Endothelial cell of umbilical vein (primary cell): ENCODE results near the gene SUGCT. TPM values are rescaled to one million over a fixed set of nuclear protein-coding genes. Genes with fewer than 3 reads are reported as not detected.

Experiments
- BruUV-seq: library from RNA; stranded (reverse); fragments of 400-500 nt; replicated peaks from 2 replicates; lab custom pipeline; 2021; lab: Mats Ljungman, UMichigan
- CTCF ChIA-PET: fragments of 300-600, 350-600 bp; sonication (Branson Sonifier 250); formaldehyde crosslinking; loops from one replicate; lab custom pipeline; 2021; ENCODE audit warnings: antibody characterized with exemption, inconsistent platforms; lab: Charles Lee
- POLR2A ChIA-PET: fragments of 300-600, 350-600 bp; sonication (Branson Sonifier 250); formaldehyde crosslinking; loops from one replicate; lab custom pipeline; 2021; ENCODE audit warnings: antibody characterized with exemption, inconsistent platforms; lab: Charles Lee
- DNase-seq: peaks from one replicate; pipeline ENCODE4 v3.0.0-alpha.2; 2011; ENCODE audit warnings: low read depth, low spot score
- FAIRE-seq: peaks from 2 replicates; lab custom pipeline; 2011; peaks lifted over from hg19 to GRCh38; lab: Jason Lieb, UNC
- H2AFZ ChIP-seq: 2 replicates; pipeline ENCODE4 v1.6.0; 2012; ENCODE audit warnings: low read depth, low read length, control low read depth, inconsistent platforms
- H3K27ac ChIP-seq: 2 replicates; pipeline ENCODE4 v1.5.1; 2011; ENCODE audit warnings: low read depth, mild to moderate bottlenecking, control low read depth, low read length, moderate library complexity; ENCODE audit not compliant: insufficient read depth
- H3K27me3 ChIP-seq, 2 experiments: 2 replicates each; pipeline versions ENCODE4 v1.6.0 to v1.6.1; 2011; ENCODE audit warnings: low read length in 2 of 2, mixed read lengths in 1 of 2; ENCODE audit not compliant: control insufficient read depth in 2 of 2, insufficient read depth in 2 of 2
- H3K36me3 ChIP-seq, 2 experiments: 2 replicates in 1 of 2; 3 replicates in 1 of 2; pipeline ENCODE4 v1.5.1; 2011; ENCODE audit warnings: low read length in 2 of 2, mild to moderate bottlenecking in 1 of 2, moderate library complexity in 1 of 2; ENCODE audit not compliant: control insufficient read depth in 2 of 2, insufficient read depth in 2 of 2; ENCODE audit errors: extremely low read depth in 1 of 2
- H3K4me1 ChIP-seq: 3 replicates; pipeline ENCODE4 v1.5.1; 2011; ENCODE audit warnings: mild to moderate bottlenecking, low read length; ENCODE audit not compliant: control insufficient read depth, insufficient read depth; ENCODE audit errors: extremely low read depth
- H3K4me2 ChIP-seq: 2 replicates; pipeline ENCODE4 v1.6.1; 2011; ENCODE audit warnings: low read length, control low read depth, mixed read lengths; ENCODE audit not compliant: insufficient read depth
- H3K4me3 ChIP-seq, 3 experiments: fragments of 200-600 bp in 1 of 3; sonication (generic), shearing (Covaris generic) in 1 of 3; replicated peaks in 1 of 3; 2 replicates each; pipeline ENCODE4 v1.5.1; 2011 to 2016; ENCODE audit warnings: control low read depth in 3 of 3, low read length in 3 of 3, mild to moderate bottlenecking in 2 of 3, inconsistent platforms in 1 of 3, low read depth in 1 of 3, moderate library complexity in 1 of 3; ENCODE audit not compliant: insufficient read depth in 1 of 3
- H3K79me2 ChIP-seq: 2 replicates; pipeline ENCODE4 v1.6.0; 2012; ENCODE audit warnings: low read length, inconsistent platforms; ENCODE audit not compliant: control insufficient read depth, insufficient read depth
- H3K9ac ChIP-seq: replicated peaks from 2 replicates; pipeline ENCODE3; 2011; ENCODE audit warnings: low read length, control low read depth; ENCODE audit not compliant: insufficient read depth; ENCODE audit errors: extremely low read depth
- H3K9me1 ChIP-seq: replicated peaks from 3 replicates; pipeline ENCODE4 v1.6.0; 2011; ENCODE audit warnings: mild to moderate bottlenecking, low read length; ENCODE audit not compliant: control insufficient read depth, insufficient read depth; ENCODE audit errors: extremely low read depth
- H3K9me3 ChIP-seq: replicated peaks from 2 replicates; pipeline ENCODE4 v1.5.1; 2012; ENCODE audit warnings: low read length, inconsistent platforms; ENCODE audit not compliant: control insufficient read depth, insufficient read depth
- H4K20me1 ChIP-seq: replicated peaks from 2 replicates; pipeline ENCODE3; 2011; ENCODE audit warnings: mild to moderate bottlenecking, low read length; ENCODE audit not compliant: control insufficient read depth, insufficient read depth; ENCODE audit errors: extremely low read depth
- EZH2 ChIP-seq: IDR thresholded peaks from 2 replicates; pipeline ENCODE4 v1.6.1; 2012; ENCODE audit warnings: borderline replicate concordance, low read depth, mild to moderate bottlenecking, moderate library complexity, low read length, inconsistent platforms; ENCODE audit not compliant: severe bottlenecking
- FOS ChIP-seq: IDR thresholded peaks from 2 replicates; pipeline ENCODE4 v1.6.1; 2011; ENCODE audit warnings: mild to moderate bottlenecking, low read length, moderate library complexity, borderline replicate concordance; ENCODE audit not compliant: insufficient read depth
- JUN ChIP-seq: IDR thresholded peaks from 2 replicates; pipeline ENCODE4 v1.6.1; 2011; ENCODE audit warnings: borderline replicate concordance, low read depth; ENCODE audit not compliant: insufficient read length, insufficient read depth
- MYC ChIP-seq: IDR thresholded peaks from one replicate; pipeline ENCODE4 v1.6.1; 2011; ENCODE audit warnings: mild to moderate bottlenecking, low read depth, low read length
- POLR2A ChIP-seq: IDR thresholded peaks from 2 replicates; pipeline ENCODE4 v1.6.1; 2012; ENCODE audit warnings: low read depth, mild to moderate bottlenecking, control low read depth, low read length
- POLR2AphosphoS5 ChIP-seq: IDR thresholded peaks from 2 replicates; pipeline ENCODE4 v1.6.1; 2012; ENCODE audit warnings: low read depth, mild to moderate bottlenecking, control low read depth, low read length, moderate library complexity; ENCODE audit not compliant: insufficient read depth
- dilution Hi-C: fragments of 300-500 bp; cut with MboI; formaldehyde crosslinking; loops from one replicate; pipeline ENCODE4 v1.15.0; 2019; ENCODE audit warnings: low sequenced_read_pairs; ENCODE audit not compliant: extremely low pct_ligation_motif_present
- intact Hi-C: fragments of 100-400 bp; cut with micrococcal nuclease; formaldehyde crosslinking; loops from one replicate; pipeline ENCODE4 v1.10.0; 2022
- polyA plus RNA-seq, 4 experiments: library from polyadenylated mRNA; depleted of rRNA in 3 of 4; stranded (reverse) in 3 of 4; unstranded in 1 of 4; fragments of >200 nt; gene quantifications; 2 replicates each; pipeline versions ENCODE4 v1.2.1 to v1.2.3, GENCODE V29; 2011 to 2012; ENCODE audit warnings: missing spikeins in 1 of 4
- total RNA-seq: library from RNA; stranded (reverse); gene quantifications from 2 replicates; pipeline ENCODE4 v1.2.3, GENCODE V29; 2021
- TF ChIP-seq, protein P1 (sequence below), 2 donors: IDR thresholded peaks; 1 replicate in 1 of 2; 2 replicates in 1 of 2; pipeline ENCODE4 v1.5.1; 2011; ENCODE audit warnings: low read length in 2 of 2, mild to moderate bottlenecking in 2 of 2, moderate library complexity in 2 of 2, control low read depth in 1 of 2, inconsistent platforms in 1 of 2, low read depth in 1 of 2; ENCODE audit not compliant: insufficient read depth in 1 of 2; ENCODE audit errors: extremely low read depth in 1 of 2
- TF ChIP-seq, protein P2 (sequence below): IDR thresholded peaks from 2 replicates; pipeline ENCODE4 v1.6.1; 2011; ENCODE audit not compliant: insufficient read depth, insufficient read length

SUGCT gene
- total and polyA plus RNA-seq, 2 donors (not counting 3 experiments of a cell fraction or from before 2014, with no cell fraction given) = 1.2 to 1.4 TPM

DNA sequence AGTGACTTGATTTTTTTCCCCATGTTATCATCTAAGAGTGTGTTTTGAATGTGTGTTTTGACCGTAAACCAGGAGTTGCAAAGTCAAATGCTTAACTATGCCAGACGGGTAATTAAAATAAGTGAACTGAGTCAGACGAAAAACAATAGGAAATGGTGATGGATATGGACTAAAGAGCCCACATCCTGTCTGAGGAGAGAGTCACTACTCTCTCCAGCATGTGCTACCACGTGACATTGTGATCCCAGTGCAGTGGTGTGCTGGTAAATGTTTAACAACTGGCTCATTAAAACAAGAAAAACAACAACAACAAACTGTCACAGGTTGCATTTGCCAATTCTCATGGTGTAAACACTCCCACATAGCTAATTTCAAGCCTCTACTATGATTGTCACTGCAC is 164.3 kb downstream of the SUGCT start:
- peaks cover 48% of the 10 kb centered on the region for H3K4me1 ChIP-seq
- CTCF ChIA-PET = no interaction called here
- DNase-seq (peak; percentile 97), FAIRE-seq (peak; percentile 92)
- H3K4me2 ChIP-seq = peak overlapping the region; percentile 68
- no peaks in the 10 kb centered on the region for H3K9me3 ChIP-seq
- no peaks in the 10 kb centered on the region for H3K9me1 ChIP-seq
- intact Hi-C loops (loop anchor here (2.0 kb wide), 4 partner anchors 30 to 164 kb away; partner anchors contain the start of genes MPLKIP and SUGCT), dilution Hi-C loops (no loop called here)
- POLR2A ChIA-PET = no interaction called here
- no peaks in the 10 kb centered on the region for H3K27me3 ChIP-seq
- H4K20me1 ChIP-seq = no peaks in the 10 kb centered on the region
- no peaks in the 10 kb centered on the region for H3K36me3 ChIP-seq
- peak; percentile 84 for TF ChIP-seq POLR2AphosphoS5
- TF ChIP-seq EZH2 = no peak
- TF ChIP-seq POLR2A = no peak
- TF ChIP-seq, protein P1, sequence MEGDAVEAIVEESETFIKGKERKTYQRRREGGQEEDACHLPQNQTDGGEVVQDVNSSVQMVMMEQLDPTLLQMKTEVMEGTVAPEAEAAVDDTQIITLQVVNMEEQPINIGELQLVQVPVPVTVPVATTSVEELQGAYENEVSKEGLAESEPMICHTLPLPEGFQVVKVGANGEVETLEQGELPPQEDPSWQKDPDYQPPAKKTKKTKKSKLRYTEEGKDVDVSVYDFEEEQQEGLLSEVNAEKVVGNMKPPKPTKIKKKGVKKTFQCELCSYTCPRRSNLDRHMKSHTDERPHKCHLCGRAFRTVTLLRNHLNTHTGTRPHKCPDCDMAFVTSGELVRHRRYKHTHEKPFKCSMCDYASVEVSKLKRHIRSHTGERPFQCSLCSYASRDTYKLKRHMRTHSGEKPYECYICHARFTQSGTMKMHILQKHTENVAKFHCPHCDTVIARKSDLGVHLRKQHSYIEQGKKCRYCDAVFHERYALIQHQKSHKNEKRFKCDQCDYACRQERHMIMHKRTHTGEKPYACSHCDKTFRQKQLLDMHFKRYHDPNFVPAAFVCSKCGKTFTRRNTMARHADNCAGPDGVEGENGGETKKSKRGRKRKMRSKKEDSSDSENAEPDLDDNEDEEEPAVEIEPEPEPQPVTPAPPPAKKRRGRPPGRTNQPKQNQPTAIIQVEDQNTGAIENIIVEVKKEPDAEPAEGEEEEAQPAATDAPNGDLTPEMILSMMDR (IDR thresholded peaks at IDR 0.05; ENCODE audit: extremely low read depth in 1 of 2, insufficient read depth in 1 of 2, low read depth in 1 of 2, low read length in 2 of 2) = no peak
- peak; percentile 94 for TF ChIP-seq FOS
- TF ChIP-seq MYC = peak; percentile 65
- peak; percentile 89 for TF ChIP-seq JUN
- TF ChIP-seq, protein P2, sequence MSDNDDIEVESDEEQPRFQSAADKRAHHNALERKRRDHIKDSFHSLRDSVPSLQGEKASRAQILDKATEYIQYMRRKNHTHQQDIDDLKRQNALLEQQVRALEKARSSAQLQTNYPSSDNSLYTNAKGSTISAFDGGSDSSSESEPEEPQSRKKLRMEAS = peak; percentile 89
- H3K79me2 ChIP-seq = no peaks in the 10 kb centered on the region
- peak overlapping the region; percentile 71 for H3K9ac ChIP-seq
- peak overlapping the region; percentile 98 for H3K27ac ChIP-seq
- no TSS peak for BruUV-seq
- no peak overlapping the region for H2AFZ ChIP-seq
- no peak overlapping the region for H3K4me3 ChIP-seq
